HL-60 (cell line): ENCODE data around the gene SELENOK.

Experiments
- DNase-seq, 2 experiments: peaks; one replicate each; pipeline ENCODE4 v3.0.0-alpha.2; 2010 to 2020; ENCODE audit warnings: low read depth in 1 of 2, low spot score in 1 of 2
- H3K27ac ChIP-seq: fragments of 250-450 bp; sonication (Bioruptor Pico); replicated peaks from 2 replicates; pipeline ENCODE4 v1.5.1; 2020; ENCODE audit warnings: mild to moderate bottlenecking, moderate library complexity
- H3K27me3 ChIP-seq: fragments of 250-450 bp; sonication (Bioruptor Pico); 2 replicates; pipeline ENCODE4 v1.5.1; 2021; ENCODE audit warnings: mild to moderate bottlenecking, moderate library complexity; ENCODE audit not compliant: insufficient read depth, poor library complexity, severe bottlenecking
- H3K4me3 ChIP-seq: replicated peaks from 2 replicates; pipeline ENCODE4 v1.5.1; 2011; ENCODE audit warnings: mild to moderate bottlenecking, control low read depth, low read length; ENCODE audit not compliant: insufficient read depth
- GABPA ChIP-seq: IDR thresholded peaks from 2 replicates; pipeline ENCODE4 v1.6.1; 2012; ENCODE audit warnings: low read depth
- POLR2AphosphoS5 ChIP-seq: IDR thresholded peaks from 2 replicates; pipeline ENCODE4 v1.6.1; 2012; ENCODE audit warnings: low read depth
- SPI1 ChIP-seq: IDR thresholded peaks from 2 replicates; pipeline ENCODE4 v1.6.1; 2012; ENCODE audit warnings: low read depth, mild to moderate bottlenecking, borderline replicate concordance
- TF ChIP-seq, protein P1 (sequence below): IDR thresholded peaks from one replicate; pipeline ENCODE4 v1.5.1; 2011; ENCODE audit warnings: low read length, control low read depth, inconsistent platforms; ENCODE audit not compliant: insufficient read depth
- TF ChIP-seq, protein P2 (sequence below): IDR thresholded peaks from 2 replicates; pipeline ENCODE4 v1.6.1; 2012; ENCODE audit warnings: low read depth; ENCODE audit not compliant: insufficient replicate concordance

Gene SELENOK

DNA sequence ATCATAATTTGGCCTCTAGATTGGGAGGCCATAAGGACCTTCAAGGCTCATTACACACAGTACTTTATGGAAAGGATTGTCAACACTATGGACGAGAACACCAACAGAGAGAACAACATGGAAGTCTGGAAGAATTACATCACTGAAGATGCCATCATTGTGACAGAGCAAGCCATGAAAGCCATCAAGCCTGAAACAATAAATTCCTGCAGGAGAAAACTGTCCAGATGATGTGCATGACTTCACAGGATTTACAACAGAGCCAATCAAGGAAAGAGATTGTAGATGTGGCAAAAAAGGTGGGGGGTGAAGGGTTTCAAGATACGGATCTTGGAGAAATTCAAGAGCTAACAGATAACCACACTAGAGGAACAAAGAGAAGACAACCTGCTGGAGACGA lies 29.4 kb downstream of the SELENOK start:
- Histone ChIP-seq H3K27me3 (no peaks in the 10 kb centered on the region), H3K4me3 (no peak overlapping the region), H3K27ac (no peak overlapping the region)
- no peak for DNase-seq
- TF ChIP-seq POLR2AphosphoS5, result no peak
- TF ChIP-seq, protein P1, sequence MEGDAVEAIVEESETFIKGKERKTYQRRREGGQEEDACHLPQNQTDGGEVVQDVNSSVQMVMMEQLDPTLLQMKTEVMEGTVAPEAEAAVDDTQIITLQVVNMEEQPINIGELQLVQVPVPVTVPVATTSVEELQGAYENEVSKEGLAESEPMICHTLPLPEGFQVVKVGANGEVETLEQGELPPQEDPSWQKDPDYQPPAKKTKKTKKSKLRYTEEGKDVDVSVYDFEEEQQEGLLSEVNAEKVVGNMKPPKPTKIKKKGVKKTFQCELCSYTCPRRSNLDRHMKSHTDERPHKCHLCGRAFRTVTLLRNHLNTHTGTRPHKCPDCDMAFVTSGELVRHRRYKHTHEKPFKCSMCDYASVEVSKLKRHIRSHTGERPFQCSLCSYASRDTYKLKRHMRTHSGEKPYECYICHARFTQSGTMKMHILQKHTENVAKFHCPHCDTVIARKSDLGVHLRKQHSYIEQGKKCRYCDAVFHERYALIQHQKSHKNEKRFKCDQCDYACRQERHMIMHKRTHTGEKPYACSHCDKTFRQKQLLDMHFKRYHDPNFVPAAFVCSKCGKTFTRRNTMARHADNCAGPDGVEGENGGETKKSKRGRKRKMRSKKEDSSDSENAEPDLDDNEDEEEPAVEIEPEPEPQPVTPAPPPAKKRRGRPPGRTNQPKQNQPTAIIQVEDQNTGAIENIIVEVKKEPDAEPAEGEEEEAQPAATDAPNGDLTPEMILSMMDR, result no peak
- TF ChIP-seq GABPA, result no peak
- TF ChIP-seq SPI1, result no peak
- TF ChIP-seq, protein P2, sequence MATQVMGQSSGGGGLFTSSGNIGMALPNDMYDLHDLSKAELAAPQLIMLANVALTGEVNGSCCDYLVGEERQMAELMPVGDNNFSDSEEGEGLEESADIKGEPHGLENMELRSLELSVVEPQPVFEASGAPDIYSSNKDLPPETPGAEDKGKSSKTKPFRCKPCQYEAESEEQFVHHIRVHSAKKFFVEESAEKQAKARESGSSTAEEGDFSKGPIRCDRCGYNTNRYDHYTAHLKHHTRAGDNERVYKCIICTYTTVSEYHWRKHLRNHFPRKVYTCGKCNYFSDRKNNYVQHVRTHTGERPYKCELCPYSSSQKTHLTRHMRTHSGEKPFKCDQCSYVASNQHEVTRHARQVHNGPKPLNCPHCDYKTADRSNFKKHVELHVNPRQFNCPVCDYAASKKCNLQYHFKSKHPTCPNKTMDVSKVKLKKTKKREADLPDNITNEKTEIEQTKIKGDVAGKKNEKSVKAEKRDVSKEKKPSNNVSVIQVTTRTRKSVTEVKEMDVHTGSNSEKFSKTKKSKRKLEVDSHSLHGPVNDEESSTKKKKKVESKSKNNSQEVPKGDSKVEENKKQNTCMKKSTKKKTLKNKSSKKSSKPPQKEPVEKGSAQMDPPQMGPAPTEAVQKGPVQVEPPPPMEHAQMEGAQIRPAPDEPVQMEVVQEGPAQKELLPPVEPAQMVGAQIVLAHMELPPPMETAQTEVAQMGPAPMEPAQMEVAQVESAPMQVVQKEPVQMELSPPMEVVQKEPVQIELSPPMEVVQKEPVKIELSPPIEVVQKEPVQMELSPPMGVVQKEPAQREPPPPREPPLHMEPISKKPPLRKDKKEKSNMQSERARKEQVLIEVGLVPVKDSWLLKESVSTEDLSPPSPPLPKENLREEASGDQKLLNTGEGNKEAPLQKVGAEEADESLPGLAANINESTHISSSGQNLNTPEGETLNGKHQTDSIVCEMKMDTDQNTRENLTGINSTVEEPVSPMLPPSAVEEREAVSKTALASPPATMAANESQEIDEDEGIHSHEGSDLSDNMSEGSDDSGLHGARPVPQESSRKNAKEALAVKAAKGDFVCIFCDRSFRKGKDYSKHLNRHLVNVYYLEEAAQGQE, result no peak

DNA sequence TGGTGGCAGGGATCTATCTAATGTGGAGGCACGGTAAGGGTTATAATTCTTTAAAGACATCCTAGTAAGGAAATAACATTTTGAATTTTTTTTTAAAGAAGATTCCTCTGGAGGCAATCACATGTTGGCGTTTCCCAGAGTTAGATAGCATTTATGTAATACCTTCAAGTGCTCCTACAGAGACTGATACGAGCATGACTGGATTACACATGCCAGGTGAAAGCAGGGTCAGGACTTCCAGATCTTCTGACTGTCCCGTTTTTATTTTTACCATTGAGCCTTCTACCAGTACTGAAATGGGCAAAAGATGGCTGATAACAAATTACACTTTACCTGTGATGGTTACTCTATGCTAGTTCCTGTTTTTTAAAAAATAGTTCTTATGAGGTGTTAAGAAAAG lies 31.5 kb downstream of the SELENOK start:
- TF ChIP-seq, protein P1, result no peak
- no peak for TF ChIP-seq SPI1
- no peak for TF ChIP-seq GABPA
- TF ChIP-seq POLR2AphosphoS5, result no peak
- TF ChIP-seq, protein P2, result no peak
- no peak for DNase-seq
- H3K4me3 ChIP-seq, result no peak overlapping the region

DNA sequence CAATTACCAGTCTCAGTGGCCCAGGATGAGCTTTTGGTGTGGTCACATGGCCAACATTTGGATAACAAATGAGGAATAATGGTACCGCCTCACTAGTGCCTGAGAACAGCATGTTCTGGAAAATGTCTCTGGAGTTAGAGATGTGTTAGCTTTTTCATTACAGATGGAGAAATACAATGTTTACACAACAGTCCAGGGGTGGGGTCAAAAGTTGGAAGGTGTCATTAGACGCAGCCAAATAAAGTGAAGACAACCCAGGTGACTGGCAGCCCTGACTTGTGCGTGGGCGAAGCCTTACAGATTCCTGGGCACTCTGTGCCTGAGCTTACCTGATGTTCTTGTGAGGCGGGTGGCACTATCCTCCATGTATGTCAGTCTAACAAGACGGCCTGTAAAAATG lies 32.5 kb downstream of the SELENOK start:
- Histone ChIP-seq H3K4me3 (no peak overlapping the region), H3K27ac (no peak overlapping the region)
- TF ChIP-seq, protein P1, result no peak
- TF ChIP-seq, protein P2, result no peak
- TF ChIP-seq POLR2AphosphoS5 (no peak), GABPA (no peak), SPI1 (no peak)

More for the DNA sequence above, 31.5 kb downstream of the SELENOK start:
- Histone ChIP-seq H3K27ac (no peak overlapping the region), H3K27me3 (no peaks in the 10 kb centered on the region)

More for the DNA sequence above, 32.5 kb downstream of the SELENOK start:
- DNase-seq, result no peak
- H3K27me3 ChIP-seq, result no peaks in the 10 kb centered on the region
